HFFc6 (cell line): ENCODE results near the gene THEM5. TPM values are rescaled to one million over a fixed set of nuclear protein-coding genes. Genes with fewer than 3 reads are reported as not detected.
A peak's percentile ranks its signal among the peaks of the same experiment; 100 is the strongest.

Experiments
- DNase-seq: peaks from one replicate; pipeline ENCODE4 v3.0.0-alpha.2; 2018
- H3K27ac Mint-ChIP-seq: 2 replicates; pipeline ENCODE4 v1.8.0; 2020; ENCODE audit warnings: mild to moderate bottlenecking, mixed read lengths
- H3K27me3 Mint-ChIP-seq: 2 replicates; pipeline ENCODE4 v1.8.0; 2021; ENCODE audit warnings: mild to moderate bottlenecking, moderate library complexity, mixed read lengths; ENCODE audit not compliant: insufficient read depth
- H3K36me3 Mint-ChIP-seq: 2 replicates; pipeline ENCODE4 v1.8.0; 2021; ENCODE audit warnings: low read depth, mixed read lengths
- H3K4me1 Mint-ChIP-seq: 2 replicates; pipeline ENCODE4 v1.8.0; 2020; ENCODE audit warnings: low read depth, mixed read lengths
- H3K4me3 Mint-ChIP-seq: 2 replicates; pipeline ENCODE4 v1.8.0; 2020; ENCODE audit warnings: mild to moderate bottlenecking, moderate library complexity, mixed read lengths
- H3K9me3 Mint-ChIP-seq: 2 replicates; pipeline ENCODE4 v1.8.0; 2020; ENCODE audit warnings: mild to moderate bottlenecking, mixed read lengths
- CTCF ChIP-seq: fragments of 200-600 bp; sonication (generic); IDR thresholded peaks from 2 replicates; pipeline ENCODE4 v1.5.0; 2021; ENCODE audit warnings: antibody characterized with exemption, mild to moderate bottlenecking
- total RNA-seq, 6 experiments: library from RNA; stranded (reverse); fragmentation: NEBNext Ultra II Directional; extraction: Animal tissue kit (Norgen Biotek cat#: 25700); gene quantifications; 2 replicates in 1 of 6; 3 replicates in 5 of 6; pipeline ENCODE4 v1.2.3, GENCODE V29; 2021

The THEM5 gene
- total RNA-seq, 6 experiments from 2014 or later, result not detected

GRCh38 chr1:151839082-151839412, 14.5 kb downstream of the THEM5 start:
- no peak for TF ChIP-seq CTCF
- no peaks in the 10 kb centered on the region for H3K36me3 Mint-ChIP-seq
- DNase-seq, result no peak
- H3K27ac Mint-ChIP-seq, result no peak overlapping the region
- peaks cover 35% of the 10 kb centered on the region for H3K27me3 Mint-ChIP-seq
- H3K9me3 Mint-ChIP-seq, result no peaks in the 10 kb centered on the region
- H3K4me1 Mint-ChIP-seq, result peaks cover 18% of the 10 kb centered on the region
- no peak overlapping the region for H3K4me3 Mint-ChIP-seq

- H3K4me1 Mint-ChIP-seq, result peaks cover 18% of the 10 kb centered on the region
- no peaks in the 10 kb centered on the region for H3K36me3 Mint-ChIP-seq
- H3K27ac Mint-ChIP-seq, result no peak overlapping the region
- H3K9me3 Mint-ChIP-seq, result no peaks in the 10 kb centered on the region
- no peak for TF ChIP-seq CTCF
- H3K4me3 Mint-ChIP-seq, result no peak overlapping the region
- H3K27me3 Mint-ChIP-seq, result peaks cover 38% of the 10 kb centered on the region
- no peak for DNase-seq
These were observed 15.1 kb downstream of the THEM5 start for GRCh38 chr1:151838222-151839081.

GRCh38 chr1:151837884-151838221, 15.7 kb downstream of the THEM5 start:
- Mint-ChIP-seq H3K4me3 (peak overlapping the region; percentile 47), H3K27me3 (peaks cover 40% of the 10 kb centered on the region), H3K27ac (no peak overlapping the region), H3K4me1 (peaks cover 18% of the 10 kb centered on the region), H3K36me3 (no peaks in the 10 kb centered on the region), H3K9me3 (no peaks in the 10 kb centered on the region)
- no peak for DNase-seq
- TF ChIP-seq CTCF, result no peak

GRCh38 chr1:151837197-151837596, 16.3 kb downstream of the THEM5 start:
- H3K27ac Mint-ChIP-seq, result no peak overlapping the region
- TF ChIP-seq CTCF, result no peak
- no peaks in the 10 kb centered on the region for H3K9me3 Mint-ChIP-seq
- peaks cover 38% of the 10 kb centered on the region for H3K27me3 Mint-ChIP-seq
- no peaks in the 10 kb centered on the region for H3K36me3 Mint-ChIP-seq
- peak overlapping the region; percentile 47; the same call in 1 of the 2 replicates for H3K4me3 Mint-ChIP-seq
- peaks cover 18% of the 10 kb centered on the region for H3K4me1 Mint-ChIP-seq
- no peak for DNase-seq

- no peak for TF ChIP-seq CTCF
- DNase-seq, result no peak
- no peak overlapping the region for H3K4me3 Mint-ChIP-seq
- H3K36me3 Mint-ChIP-seq, result no peaks in the 10 kb centered on the region
- peaks cover 41% of the 10 kb centered on the region for H3K27me3 Mint-ChIP-seq
- H3K27ac Mint-ChIP-seq, result no peak overlapping the region
- H3K4me1 Mint-ChIP-seq, result peaks cover 8% of the 10 kb centered on the region
- no peaks in the 10 kb centered on the region for H3K9me3 Mint-ChIP-seq
These were observed 17.9 kb downstream of the THEM5 start for GRCh38 chr1:151835596-151835995.
